SJCRH30 (cell line): ENCODE data around the gene TAGLN3. TPM values are rescaled to one million over a fixed set of nuclear protein-coding genes. Genes with fewer than 3 reads are reported as not detected.

Experiments used
- DNase-seq, 2 experiments: peaks; one replicate each; pipeline ENCODE4 v3.0.0-alpha.2; 2015 to 2020
- H3K27ac ChIP-seq: fragments of 250-450 bp; sonication (Bioruptor Pico); 2 replicates; pipeline ENCODE4 v1.5.1; 2020; ENCODE audit warnings: mild to moderate bottlenecking, moderate library complexity
- H3K27me3 ChIP-seq: fragments of 250-450 bp; sonication (Bioruptor Pico); 2 replicates; pipeline ENCODE4 v1.5.1; 2020; ENCODE audit warnings: mild to moderate bottlenecking, moderate library complexity
- H3K36me3 ChIP-seq: fragments of 250-450 bp; sonication (Bioruptor Pico); 2 replicates; pipeline ENCODE4 v1.5.1; 2020; ENCODE audit warnings: mild to moderate bottlenecking, moderate library complexity
- H3K4me1 ChIP-seq: fragments of 250-450 bp; sonication (Bioruptor Pico); 2 replicates; pipeline ENCODE4 v1.5.1; 2020; ENCODE audit warnings: mild to moderate bottlenecking, moderate library complexity
- H3K4me3 ChIP-seq: fragments of 250-450 bp; sonication (Bioruptor Pico); 2 replicates; pipeline ENCODE4 v1.5.1; 2020; ENCODE audit warnings: mild to moderate bottlenecking, moderate library complexity
- H3K9me3 ChIP-seq: fragments of 250-450 bp; sonication (Bioruptor Pico); replicated peaks from 2 replicates; pipeline ENCODE4 v1.5.1; 2020; ENCODE audit warnings: mild to moderate bottlenecking, moderate library complexity
- total RNA-seq: library from RNA; depleted of rRNA; stranded (reverse); fragments of >200 nt; shearing (Covaris generic); gene quantifications from 2 replicates; pipeline ENCODE4 v1.2.3, GENCODE V29; 2014; rRNA removed

The TAGLN3 gene
- 19.1 and 19.8 TPM in 2 replicates for total RNA-seq

DNA sequence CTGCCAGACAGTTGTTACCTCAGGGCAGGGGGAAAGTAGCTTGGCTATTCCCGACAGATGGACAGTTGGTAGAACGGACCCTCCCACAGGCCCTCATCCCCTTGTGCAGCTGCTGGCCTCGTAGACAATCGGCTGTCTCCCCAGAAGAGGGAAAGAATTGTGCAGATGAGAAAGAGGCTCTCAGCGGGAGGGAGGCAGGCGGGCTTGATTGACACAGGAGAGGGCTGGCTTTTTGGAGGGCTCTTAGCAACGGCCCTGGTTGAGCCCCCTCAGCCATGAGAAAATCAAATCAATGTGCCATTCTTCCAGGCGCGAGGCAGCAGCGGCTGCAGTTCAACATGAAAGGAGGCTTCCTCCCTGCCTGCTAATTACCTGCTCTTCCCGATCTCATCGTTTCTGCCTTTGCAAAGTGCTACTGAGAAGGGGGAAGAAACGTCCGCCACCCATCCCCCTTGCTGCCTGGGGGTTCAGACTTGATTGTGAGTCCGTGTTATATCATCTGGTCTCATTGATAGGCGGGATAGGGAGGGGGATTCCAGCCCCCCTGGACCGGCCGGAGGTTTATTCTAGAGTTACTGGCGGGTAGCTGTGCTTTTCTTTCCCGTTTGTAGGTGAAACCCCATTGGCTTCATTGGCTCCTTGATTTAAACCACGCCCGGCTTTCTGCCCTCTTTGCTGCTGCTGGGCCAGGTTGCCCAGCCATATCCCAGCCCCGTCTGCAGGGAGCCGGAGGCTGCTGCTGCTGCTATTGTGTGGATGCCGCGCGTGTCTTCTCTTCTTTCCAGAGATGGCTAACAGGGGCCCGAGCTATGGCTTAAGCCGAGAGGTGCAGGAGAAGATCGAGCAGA lies at the start of gene TAGLN3:
TAGLN3 (plus strand) TSS at position 287 of the 848 bp plus-strand sequence; CDS start at position 788, 501 bp downstream.
- Histone ChIP-seq H3K4me3 (peak within 1 kb of the TSS; percentile 65), H3K9me3 (no peaks in the 10 kb centered on the region), H3K27ac (peak within 1 kb of the TSS; percentile 74), H3K4me1 (peaks cover 17% of the 10 kb centered on the region), H3K36me3 (peaks cover 11% of the 10 kb centered on the region), H3K27me3 (no peaks in the 10 kb centered on the region)
- peak; percentile 92 to 95 for DNase-seq

DNA sequence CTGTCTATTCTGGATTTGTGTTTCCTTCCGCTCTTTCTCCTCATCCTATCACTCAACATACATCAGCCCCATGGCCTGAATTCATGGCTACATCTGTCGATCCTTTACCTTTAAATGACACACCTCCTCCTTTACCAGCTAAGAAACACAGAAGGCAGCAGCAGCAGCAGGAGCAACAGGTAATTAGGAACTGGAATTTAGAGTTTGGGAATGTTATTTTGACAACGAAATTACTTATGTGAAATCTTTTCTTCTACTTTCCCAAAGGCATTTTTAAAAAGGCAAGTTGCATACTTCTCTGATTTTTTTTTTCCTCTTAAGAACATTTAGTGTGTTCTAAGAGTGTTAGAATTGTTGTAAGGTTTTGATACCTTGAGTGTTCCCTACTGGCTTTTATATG lies 49.0 kb upstream of the TAGLN3 start:
- Histone ChIP-seq H3K36me3 (peaks cover 79% of the 10 kb centered on the region), H3K4me1 (no peaks in the 10 kb centered on the region), H3K4me3 (no peak overlapping the region), H3K27me3 (no peaks in the 10 kb centered on the region), H3K27ac (no peak overlapping the region), H3K9me3 (no peaks in the 10 kb centered on the region)
- DNase-seq, result no peak

DNA sequence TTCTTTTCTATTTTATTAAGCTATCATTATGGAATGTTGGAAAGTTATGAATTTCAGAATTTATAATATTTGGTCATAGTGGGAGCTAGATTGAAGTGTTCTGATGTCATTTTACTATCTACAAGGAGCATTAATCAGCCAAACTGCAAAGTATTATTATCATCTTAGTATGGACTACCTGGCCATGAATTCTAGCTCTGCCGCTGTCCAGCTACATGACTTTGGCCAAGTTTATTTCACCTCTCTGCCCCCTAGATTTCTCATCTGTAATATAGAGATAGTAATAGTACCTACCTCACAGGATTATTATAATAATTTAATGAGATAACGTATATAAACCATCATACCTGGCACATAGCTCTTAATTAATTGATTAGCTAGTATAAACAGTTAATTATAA lies 47.7 kb upstream of the TAGLN3 start:
- Histone ChIP-seq H3K27ac (no peak overlapping the region), H3K9me3 (no peaks in the 10 kb centered on the region), H3K4me3 (no peak overlapping the region), H3K27me3 (no peaks in the 10 kb centered on the region), H3K4me1 (peaks cover 2% of the 10 kb centered on the region; the same call in 1 of the 2 replicates), H3K36me3 (peaks cover 73% of the 10 kb centered on the region)
- no peak for DNase-seq

DNA sequence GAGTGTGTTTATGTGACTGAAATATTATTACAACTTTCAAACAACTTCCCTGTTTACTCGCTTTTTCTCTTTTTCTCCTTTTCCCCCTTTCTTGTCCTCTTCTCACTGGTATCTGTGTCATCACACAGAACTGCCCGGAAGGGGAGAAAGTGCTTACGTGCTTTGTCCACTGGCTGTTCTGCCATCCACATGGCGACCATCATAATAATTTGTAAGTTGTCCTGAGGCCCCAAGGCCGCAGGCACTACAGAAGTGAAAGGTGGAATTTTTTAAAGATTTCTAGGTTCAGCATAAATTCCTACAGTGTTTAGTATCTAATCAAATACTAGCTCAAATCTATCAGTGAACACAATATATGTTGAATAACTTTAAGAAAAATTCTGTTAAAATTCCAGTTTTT lies 46.6 kb upstream of the TAGLN3 start:
- no peak for DNase-seq
- Histone ChIP-seq H3K9me3 (no peaks in the 10 kb centered on the region), H3K27me3 (no peaks in the 10 kb centered on the region), H3K4me3 (no peak overlapping the region), H3K27ac (no peak overlapping the region), H3K36me3 (peaks cover 63% of the 10 kb centered on the region), H3K4me1 (peaks cover 13% of the 10 kb centered on the region)

DNA sequence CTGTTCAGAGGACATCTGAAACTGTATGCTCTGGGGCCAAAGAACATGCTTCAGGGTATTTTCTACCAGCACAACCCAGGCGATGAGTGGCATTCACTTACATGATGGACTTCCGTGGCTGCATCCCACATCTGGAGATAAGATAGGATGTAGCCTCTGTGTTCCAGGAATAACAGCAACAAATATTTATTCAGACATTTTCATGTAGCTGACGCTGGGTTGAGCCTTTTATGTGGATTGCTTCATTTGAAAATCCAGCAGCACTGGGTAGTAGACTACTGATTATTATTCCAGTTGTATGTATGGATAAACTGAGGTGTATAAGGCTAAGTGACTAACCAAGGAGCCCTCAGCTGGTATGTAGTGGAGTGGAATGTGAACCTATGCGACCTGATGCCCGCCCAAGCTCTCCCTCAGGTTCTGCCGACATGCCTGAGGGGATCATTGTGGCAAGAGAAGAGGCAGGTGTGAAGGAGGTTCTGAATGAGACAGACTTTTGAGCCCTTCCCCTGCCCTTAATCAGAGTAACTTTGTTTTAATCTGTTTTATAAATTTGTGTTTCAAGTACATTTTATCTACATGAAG lies 45.8 kb upstream of the TAGLN3 start:
- no peak for DNase-seq
- no peaks in the 10 kb centered on the region for H3K9me3 ChIP-seq
- peaks cover 63% of the 10 kb centered on the region for H3K36me3 ChIP-seq
- H3K4me1 ChIP-seq, result peaks cover 20% of the 10 kb centered on the region
- no peaks in the 10 kb centered on the region for H3K27me3 ChIP-seq
- H3K27ac ChIP-seq, result no peak overlapping the region
- H3K4me3 ChIP-seq, result no peak overlapping the region

DNA sequence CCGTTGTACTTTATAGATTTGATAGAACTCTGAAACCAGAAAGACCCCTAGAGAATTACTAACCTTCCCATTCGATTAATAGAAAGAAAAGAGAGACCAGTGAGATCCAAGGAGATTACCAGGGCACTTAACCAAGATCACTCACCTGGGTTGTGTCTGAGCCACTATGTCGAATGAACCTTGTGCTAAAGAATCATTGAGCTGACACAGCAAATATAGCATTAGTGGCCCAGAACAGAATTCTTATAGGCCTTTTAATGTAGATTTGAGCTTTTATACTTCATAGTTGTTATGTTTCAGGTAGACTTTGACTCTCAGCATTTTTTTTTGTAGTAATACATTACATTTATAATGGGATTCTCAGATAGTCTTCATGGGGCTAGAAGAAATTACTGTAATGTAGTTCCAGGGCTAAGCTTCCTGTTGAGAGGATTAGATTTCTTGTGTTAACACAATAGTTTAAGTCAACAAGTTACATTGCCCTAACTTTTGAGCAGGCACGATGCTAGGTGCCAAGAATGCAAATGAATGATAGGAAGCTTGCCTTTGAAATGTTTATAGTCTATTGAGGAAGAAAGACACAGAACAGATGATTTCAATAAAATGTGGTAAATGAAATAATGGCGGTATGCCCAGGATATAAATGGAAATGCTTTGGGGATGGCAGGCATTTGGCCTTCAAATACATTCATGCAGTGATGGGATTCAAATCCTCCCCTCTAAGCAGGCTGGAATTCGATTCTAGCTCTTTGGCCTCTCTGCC lies 44.3 kb upstream of the TAGLN3 start:
- H3K36me3 ChIP-seq, result peaks cover 63% of the 10 kb centered on the region
- H3K27ac ChIP-seq, result no peak overlapping the region
- H3K9me3 ChIP-seq, result no peaks in the 10 kb centered on the region
- no peak overlapping the region for H3K4me3 ChIP-seq
- peaks cover 24% of the 10 kb centered on the region for H3K4me1 ChIP-seq
- DNase-seq, result no peak
- H3K27me3 ChIP-seq, result no peaks in the 10 kb centered on the region

DNA sequence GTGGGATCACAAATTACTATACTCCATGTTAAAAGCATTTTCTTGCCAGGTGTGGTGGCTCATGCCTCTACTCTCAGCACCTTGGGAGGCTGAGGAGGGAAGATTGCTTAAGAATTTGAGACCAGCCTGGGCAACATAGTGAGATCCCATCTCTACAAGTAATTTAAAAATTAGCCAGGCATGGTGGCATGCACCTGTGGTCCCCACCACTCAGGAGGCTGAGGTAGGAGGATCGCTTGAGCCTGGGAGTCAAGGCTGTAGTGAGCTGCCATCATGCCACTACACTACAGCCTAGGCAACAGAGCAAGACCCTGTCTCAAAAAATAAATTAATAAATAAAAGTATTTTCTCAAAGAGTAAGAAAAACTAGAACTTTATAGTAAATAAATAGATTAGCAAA lies 42.8 kb upstream of the TAGLN3 start:
- no peak for DNase-seq
- H3K9me3 ChIP-seq, result no peaks in the 10 kb centered on the region
- H3K27ac ChIP-seq, result peak overlapping the region; percentile 81
- no peaks in the 10 kb centered on the region for H3K27me3 ChIP-seq
- no peak overlapping the region for H3K4me3 ChIP-seq
- H3K4me1 ChIP-seq, result peaks cover 24% of the 10 kb centered on the region
- H3K36me3 ChIP-seq, result peaks cover 62% of the 10 kb centered on the region

DNA sequence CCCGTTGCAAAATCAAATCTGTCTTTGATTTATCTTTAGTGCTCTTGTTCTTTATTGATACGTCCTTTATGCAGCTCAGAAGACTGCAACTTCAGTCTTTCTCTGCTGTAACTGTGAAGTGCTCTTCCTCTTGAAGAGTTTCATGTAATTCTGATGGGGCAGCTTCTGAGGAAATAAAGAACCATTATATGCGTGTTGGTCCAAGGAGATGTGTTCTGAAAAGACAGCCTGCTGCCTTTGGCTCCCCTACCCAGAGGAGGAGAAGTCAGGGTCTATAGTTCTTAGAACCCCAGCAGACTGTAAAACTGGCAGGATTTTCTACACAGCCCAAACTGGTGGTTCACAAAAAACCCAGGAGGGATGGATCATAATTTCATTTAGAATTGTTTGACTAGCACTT lies 42.3 kb upstream of the TAGLN3 start:
- peaks cover 24% of the 10 kb centered on the region for H3K4me1 ChIP-seq
- H3K36me3 ChIP-seq, result peaks cover 62% of the 10 kb centered on the region
- no peak overlapping the region for H3K4me3 ChIP-seq
- H3K27ac ChIP-seq, result peak overlapping the region; percentile 81
- H3K9me3 ChIP-seq, result no peaks in the 10 kb centered on the region
- no peak for DNase-seq
- H3K27me3 ChIP-seq, result no peaks in the 10 kb centered on the region

DNA sequence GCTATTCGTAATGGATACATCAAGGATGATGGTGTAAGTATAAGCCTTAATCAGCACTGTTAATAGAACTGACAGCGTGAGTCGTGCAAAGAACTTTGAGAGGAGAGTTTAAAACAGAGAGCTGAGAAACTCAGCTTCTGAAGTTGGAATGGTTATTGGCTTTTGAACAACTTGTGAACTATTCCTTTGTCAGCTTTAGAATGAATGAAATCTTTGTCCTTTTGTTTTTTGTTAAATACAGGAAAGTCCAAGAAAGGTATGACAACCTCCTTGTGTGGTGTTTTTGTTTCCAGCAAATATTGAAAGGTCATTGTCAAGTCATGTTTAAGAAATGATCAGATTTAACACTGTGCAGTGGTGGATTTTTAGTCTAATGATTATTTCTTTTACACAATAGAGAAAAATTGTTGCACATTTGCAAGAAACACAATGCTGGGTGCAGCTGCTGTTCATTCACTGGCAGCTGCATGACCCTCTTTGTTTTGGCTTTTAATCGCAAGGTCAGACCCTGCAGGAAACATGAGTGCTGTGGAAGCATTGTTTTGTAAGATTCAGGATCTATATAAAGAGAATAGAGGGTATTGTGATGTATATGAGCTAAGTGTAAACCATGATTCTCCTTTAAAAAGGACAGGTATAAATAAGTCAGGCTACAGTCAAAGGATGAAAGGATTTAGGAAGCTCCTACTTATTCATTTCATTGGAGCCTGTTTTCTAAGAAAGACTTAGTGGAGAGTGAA lies 41.6 kb upstream of the TAGLN3 start:
- H3K4me3 ChIP-seq, result no peak overlapping the region
- no peaks in the 10 kb centered on the region for H3K9me3 ChIP-seq
- peaks cover 24% of the 10 kb centered on the region for H3K4me1 ChIP-seq
- H3K27ac ChIP-seq, result peak overlapping the region; percentile 81
- H3K36me3 ChIP-seq, result peaks cover 60% of the 10 kb centered on the region
- H3K27me3 ChIP-seq, result no peaks in the 10 kb centered on the region
- DNase-seq, result peak; percentile 68 to 87

DNA sequence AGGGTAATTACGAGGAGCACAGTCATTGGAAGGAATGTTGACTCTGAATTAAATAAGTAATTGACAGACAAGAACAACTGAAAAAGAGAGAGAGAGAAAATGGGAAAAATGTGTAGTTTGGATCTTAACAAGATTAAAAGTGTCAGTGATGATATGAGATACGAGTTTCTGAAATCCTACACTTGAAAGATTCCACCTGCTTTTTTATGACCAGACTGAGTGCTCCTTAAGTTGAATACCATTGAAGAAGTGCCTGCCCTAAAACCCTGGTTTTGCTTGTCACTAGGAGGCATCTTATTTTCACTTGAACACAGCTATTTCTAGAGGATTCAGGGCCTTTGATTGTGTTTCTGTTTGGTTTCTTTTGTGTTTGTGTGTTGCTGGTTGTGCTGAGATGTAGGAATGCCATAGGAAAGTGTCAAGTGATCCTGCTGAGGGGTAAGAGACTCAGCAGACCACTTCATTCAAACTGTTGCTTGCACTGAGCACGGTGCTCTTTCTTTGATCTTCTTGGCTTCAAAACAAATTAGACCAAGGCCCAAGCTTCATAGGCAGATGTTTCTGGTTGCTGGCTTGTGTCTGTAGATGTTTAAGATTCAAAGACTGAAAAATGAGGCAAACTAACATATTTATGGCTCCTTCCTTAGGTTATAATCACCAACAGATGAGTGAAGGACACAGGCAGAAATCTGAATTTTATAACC lies 37.1 kb upstream of the TAGLN3 start:
- H3K27me3 ChIP-seq, result no peaks in the 10 kb centered on the region
- DNase-seq, result peak in 1 of 2 experiments; percentile 40
- H3K27ac ChIP-seq, result no peak overlapping the region
- peaks cover 24% of the 10 kb centered on the region for H3K4me1 ChIP-seq
- peaks cover 60% of the 10 kb centered on the region for H3K36me3 ChIP-seq
- H3K4me3 ChIP-seq, result no peak overlapping the region
- H3K9me3 ChIP-seq, result no peaks in the 10 kb centered on the region

DNA sequence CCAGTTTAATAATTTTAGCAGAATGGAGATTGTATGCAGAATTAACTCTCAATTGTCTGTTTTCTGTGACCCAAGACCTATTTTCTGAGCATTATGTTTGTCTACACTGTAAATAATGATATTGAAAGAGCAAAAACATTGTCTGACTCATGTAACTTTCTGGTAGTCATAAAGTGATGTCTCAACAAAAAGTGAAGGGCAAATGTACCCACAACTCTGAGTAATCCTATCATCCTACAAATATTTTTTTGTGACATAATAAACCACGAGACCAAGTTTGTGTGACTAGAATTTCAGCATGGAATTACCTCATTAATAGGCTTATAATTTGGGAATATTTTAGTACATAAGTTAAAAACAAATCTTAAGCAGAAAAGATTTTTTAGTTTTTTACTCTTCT lies 35.3 kb upstream of the TAGLN3 start:
- peaks cover 15% of the 10 kb centered on the region for H3K4me1 ChIP-seq
- H3K4me3 ChIP-seq, result no peak overlapping the region
- peaks cover 68% of the 10 kb centered on the region for H3K36me3 ChIP-seq
- H3K27me3 ChIP-seq, result no peaks in the 10 kb centered on the region
- no peaks in the 10 kb centered on the region for H3K9me3 ChIP-seq
- peak in 1 of 2 experiments; percentile 29 for DNase-seq
- 0 out of 2 replicates have a peak overlapping the region, but pooled peaks have one; percentile 5 for H3K27ac ChIP-seq

DNA sequence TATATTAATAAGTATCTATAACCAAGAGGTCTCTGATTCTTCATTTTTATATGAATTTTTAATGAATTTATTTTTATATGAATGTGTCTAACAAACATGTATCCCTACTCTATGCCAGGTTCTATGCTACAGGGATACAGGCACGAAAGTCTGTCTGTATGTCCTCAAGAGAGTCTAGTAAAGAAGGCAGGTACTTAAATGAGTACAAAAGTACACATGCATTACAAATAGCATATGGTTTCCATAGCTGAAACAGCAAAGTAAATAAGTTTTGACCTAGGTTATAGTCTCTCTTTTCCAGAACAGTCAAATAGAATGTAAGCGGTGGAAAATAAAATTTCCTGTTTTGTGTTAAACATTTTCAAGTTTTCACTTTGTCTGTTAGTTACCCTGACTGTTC lies 33.2 kb upstream of the TAGLN3 start:
- DNase-seq, result no peak
- H3K27me3 ChIP-seq, result no peaks in the 10 kb centered on the region
- H3K9me3 ChIP-seq, result no peaks in the 10 kb centered on the region
- peaks cover 67% of the 10 kb centered on the region for H3K36me3 ChIP-seq
- H3K4me1 ChIP-seq, result peaks cover 15% of the 10 kb centered on the region
- no peak overlapping the region for H3K27ac ChIP-seq
- no peak overlapping the region for H3K4me3 ChIP-seq

DNA sequence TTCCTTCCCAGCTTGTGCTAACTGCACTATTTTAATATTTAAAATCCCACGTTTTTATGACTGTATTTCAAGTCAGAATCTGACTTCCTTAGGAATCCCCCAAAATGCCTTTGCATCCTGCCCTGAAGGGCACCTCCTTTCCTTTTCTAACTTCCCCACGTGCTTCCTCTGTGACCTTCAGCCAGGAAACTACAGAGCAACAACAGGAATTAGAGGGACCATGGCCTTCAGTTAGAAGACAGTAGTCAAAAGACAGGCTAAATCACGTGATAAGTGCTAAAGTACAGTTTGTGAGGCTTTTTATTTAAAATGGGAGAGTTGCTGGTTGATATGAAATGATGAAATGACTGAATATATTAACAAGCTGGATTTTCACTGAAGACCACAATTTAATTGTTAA lies 31.7 kb upstream of the TAGLN3 start:
- DNase-seq, result no peak
- Histone ChIP-seq H3K4me3 (no peak overlapping the region), H3K27ac (peak overlapping the region; percentile 16; the same call in 1 of the 2 replicates), H3K36me3 (peaks cover 73% of the 10 kb centered on the region), H3K9me3 (no peaks in the 10 kb centered on the region), H3K27me3 (no peaks in the 10 kb centered on the region), H3K4me1 (peaks cover 15% of the 10 kb centered on the region)
